ENCODE results near the gene MTUS2.

Gene MTUS2

GRCh38 chr13:29535663-29536655 is 715.8 kb downstream of the MTUS2 start:
- H3K36me3 ChIP-seq (ENCODE audit: control insufficient read depth, insufficient read depth, low read length) = no peaks in the 10 kb centered on the region; the same call in none of the 2 replicates
- H3K27me3 ChIP-seq (ENCODE audit: control insufficient read depth, insufficient read depth, low read length) = no peaks in the 10 kb centered on the region
- no peak overlapping the region for H3K27ac ChIP-seq (ENCODE audit: low read length)
- no peak for DNase-seq (ENCODE audit: low read depth, low spot score)
- H3K4me3 ChIP-seq (ENCODE audit: low read length) = no peak overlapping the region
- no CpG with 5 or more reads among the region's 24 CpGs for WGBS (ENCODE audit: insufficient coverage, insufficient read length)
- peaks cover 2% of the 10 kb centered on the region; the same call in 1 of the 2 replicates for H3K4me1 ChIP-seq (ENCODE audit: control insufficient read depth, insufficient read depth, low read length)
- no peaks in the 10 kb centered on the region for H3K9me3 ChIP-seq (ENCODE audit: control insufficient read depth, insufficient read depth, low read length)

GRCh38 chr13:29536853-29537252 is 716.7 kb downstream of the MTUS2 start:
- Histone ChIP-seq H3K4me3 (ENCODE audit: low read length) (no peak overlapping the region), H3K4me1 (ENCODE audit: control insufficient read depth, insufficient read depth, low read length) (peaks cover 2% of the 10 kb centered on the region; the same call in 1 of the 2 replicates), H3K9me3 (ENCODE audit: control insufficient read depth, insufficient read depth, low read length) (no peaks in the 10 kb centered on the region), H3K27ac (ENCODE audit: low read length) (no peak overlapping the region), H3K27me3 (ENCODE audit: control insufficient read depth, insufficient read depth, low read length) (no peaks in the 10 kb centered on the region), H3K36me3 (ENCODE audit: control insufficient read depth, insufficient read depth, low read length) (no peaks in the 10 kb centered on the region; the same call in none of the 2 replicates)
- DNase-seq (ENCODE audit: low read depth, low spot score) = no peak
- no CpG with 5 or more reads among the region's 7 CpGs for WGBS (ENCODE audit: insufficient coverage, insufficient read length)

GRCh38 chr13:29537736-29538651 is 717.9 kb downstream of the MTUS2 start:
- Histone ChIP-seq H3K4me3 (ENCODE audit: low read length) (no peak overlapping the region), H3K4me1 (ENCODE audit: control insufficient read depth, insufficient read depth, low read length) (peaks cover 2% of the 10 kb centered on the region; the same call in 1 of the 2 replicates), H3K27me3 (ENCODE audit: control insufficient read depth, insufficient read depth, low read length) (no peaks in the 10 kb centered on the region), H3K9me3 (ENCODE audit: control insufficient read depth, insufficient read depth, low read length) (no peaks in the 10 kb centered on the region), H3K27ac (ENCODE audit: low read length) (no peak overlapping the region), H3K36me3 (ENCODE audit: control insufficient read depth, insufficient read depth, low read length) (no peaks in the 10 kb centered on the region; the same call in none of the 2 replicates)
- WGBS (ENCODE audit: insufficient coverage, insufficient read length) = no CpG with 5 or more reads among the region's 14 CpGs
- DNase-seq (ENCODE audit: low read depth, low spot score) = no peak

- Histone ChIP-seq H3K9me3 (ENCODE audit: control insufficient read depth, insufficient read depth, low read length) (no peaks in the 10 kb centered on the region), H3K27me3 (ENCODE audit: control insufficient read depth, insufficient read depth, low read length) (no peaks in the 10 kb centered on the region), H3K36me3 (ENCODE audit: control insufficient read depth, insufficient read depth, low read length) (no peaks in the 10 kb centered on the region; the same call in 1 of the 2 replicates), H3K4me3 (ENCODE audit: low read length) (no peak overlapping the region), H3K27ac (ENCODE audit: low read length) (no peak overlapping the region), H3K4me1 (ENCODE audit: control insufficient read depth, insufficient read depth, low read length) (peaks cover 2% of the 10 kb centered on the region; the same call in 1 of the 2 replicates)
- no peak for DNase-seq (ENCODE audit: low read depth, low spot score)
- no CpG with 5 or more reads among the region's 6 CpGs for WGBS (ENCODE audit: insufficient coverage, insufficient read length)
These were observed 718.5 kb downstream of the MTUS2 start for GRCh38 chr13:29538652-29539040.

- Histone ChIP-seq H3K9me3 (ENCODE audit: control insufficient read depth, insufficient read depth, low read length) (no peaks in the 10 kb centered on the region), H3K4me1 (ENCODE audit: control insufficient read depth, insufficient read depth, low read length) (peaks cover 2% of the 10 kb centered on the region; the same call in 1 of the 2 replicates), H3K27me3 (ENCODE audit: control insufficient read depth, insufficient read depth, low read length) (no peaks in the 10 kb centered on the region), H3K4me3 (ENCODE audit: low read length) (no peak overlapping the region), H3K36me3 (ENCODE audit: control insufficient read depth, insufficient read depth, low read length) (no peaks in the 10 kb centered on the region), H3K27ac (ENCODE audit: low read length) (no peak overlapping the region)
- WGBS (ENCODE audit: insufficient coverage, insufficient read length) = no CpG with 5 or more reads among the region's 2 CpGs
- DNase-seq (ENCODE audit: low read depth, low spot score) = no peak
These were observed 719.7 kb downstream of the MTUS2 start for GRCh38 chr13:29539856-29540255.

- WGBS (ENCODE audit: insufficient coverage, insufficient read length) = no CpG with 5 or more reads among the region's 5 CpGs
- H3K4me3 ChIP-seq (ENCODE audit: low read length) = no peak overlapping the region
- peaks cover 2% of the 10 kb centered on the region; the same call in 1 of the 2 replicates for H3K4me1 ChIP-seq (ENCODE audit: control insufficient read depth, insufficient read depth, low read length)
- no peak overlapping the region for H3K27ac ChIP-seq (ENCODE audit: low read length)
- no peaks in the 10 kb centered on the region for H3K27me3 ChIP-seq (ENCODE audit: control insufficient read depth, insufficient read depth, low read length)
- no peak for DNase-seq (ENCODE audit: low read depth, low spot score)
- H3K9me3 ChIP-seq (ENCODE audit: control insufficient read depth, insufficient read depth, low read length) = no peaks in the 10 kb centered on the region
- no peaks in the 10 kb centered on the region for H3K36me3 ChIP-seq (ENCODE audit: control insufficient read depth, insufficient read depth, low read length)
These were observed 720.2 kb downstream of the MTUS2 start for GRCh38 chr13:29540334-29540733.

GRCh38 chr13:29540799-29541198 is 720.7 kb downstream of the MTUS2 start:
- no peak for DNase-seq (ENCODE audit: low read depth, low spot score)
- Histone ChIP-seq H3K27ac (ENCODE audit: low read length) (peak overlapping the region; percentile 75), H3K36me3 (ENCODE audit: control insufficient read depth, insufficient read depth, low read length) (no peaks in the 10 kb centered on the region), H3K9me3 (ENCODE audit: control insufficient read depth, insufficient read depth, low read length) (no peaks in the 10 kb centered on the region), H3K4me3 (ENCODE audit: low read length) (no peak overlapping the region), H3K27me3 (ENCODE audit: control insufficient read depth, insufficient read depth, low read length) (no peaks in the 10 kb centered on the region), H3K4me1 (ENCODE audit: control insufficient read depth, insufficient read depth, low read length) (peaks cover 2% of the 10 kb centered on the region; the same call in 1 of the 2 replicates)
- WGBS (ENCODE audit: insufficient coverage, insufficient read length) = no CpG with 5 or more reads among the region's 5 CpGs

- H3K27ac ChIP-seq (ENCODE audit: low read length) = no peak overlapping the region
- no peaks in the 10 kb centered on the region for H3K36me3 ChIP-seq (ENCODE audit: control insufficient read depth, insufficient read depth, low read length)
- H3K4me3 ChIP-seq (ENCODE audit: low read length) = no peak overlapping the region
- H3K4me1 ChIP-seq (ENCODE audit: control insufficient read depth, insufficient read depth, low read length) = peaks cover 2% of the 10 kb centered on the region; the same call in 1 of the 2 replicates
- no peaks in the 10 kb centered on the region for H3K27me3 ChIP-seq (ENCODE audit: control insufficient read depth, insufficient read depth, low read length)
- no peak for DNase-seq (ENCODE audit: low read depth, low spot score)
- no peaks in the 10 kb centered on the region for H3K9me3 ChIP-seq (ENCODE audit: control insufficient read depth, insufficient read depth, low read length)
- no CpG with 5 or more reads among the region's 4 CpGs for WGBS (ENCODE audit: insufficient coverage, insufficient read length)
These were observed 721.3 kb downstream of the MTUS2 start for GRCh38 chr13:29541400-29541799.

- Histone ChIP-seq H3K4me3 (ENCODE audit: low read length) (no peak overlapping the region), H3K36me3 (ENCODE audit: control insufficient read depth, insufficient read depth, low read length) (no peaks in the 10 kb centered on the region)
- WGBS (ENCODE audit: insufficient coverage, insufficient read length) = no CpG with 5 or more reads among the region's 8 CpGs
These were observed 722.2 kb downstream of the MTUS2 start for GRCh38 chr13:29542381-29542780.

More at GRCh38 chr13:29542381-29542780, 722.2 kb downstream of the MTUS2 start:
- Histone ChIP-seq H3K4me1 (ENCODE audit: control insufficient read depth, insufficient read depth, low read length) (peaks cover 2% of the 10 kb centered on the region; the same call in 1 of the 2 replicates), H3K27ac (ENCODE audit: low read length) (no peak overlapping the region), H3K27me3 (ENCODE audit: control insufficient read depth, insufficient read depth, low read length) (no peaks in the 10 kb centered on the region), H3K9me3 (ENCODE audit: control insufficient read depth, insufficient read depth, low read length) (no peaks in the 10 kb centered on the region)
- no peak for DNase-seq (ENCODE audit: low read depth, low spot score)
